Gastroesophageal sphincter (tissue), 3 donors: ENCODE measurements around the gene MEIKIN.

Experiments
- POLR2A ChIP-seq, 2 donors: fragments of 450-650 bp; IDR thresholded peaks; one replicate each; pipeline ENCODE4 v1.6.1; 2017; ENCODE audit warnings: antibody characterized with exemption in 2 of 2, mild to moderate bottlenecking in 2 of 2, moderate library complexity in 1 of 2
- POLR2AphosphoS5 ChIP-seq: sonication (generic); formaldehyde crosslinking; IDR thresholded peaks from one replicate; pipeline ENCODE4 v1.6.1; 2017; ENCODE audit warnings: antibody characterized with exemption
- TF ChIP-seq, protein P1 (sequence below), 4 experiments: fragments of 200-600 bp in 2 of 4; fragments of 450-650 bp in 2 of 4; sonication (generic) in 1 of 4; IDR thresholded peaks; one replicate each; pipeline ENCODE4 v1.5.1; 2017 to 2019; ENCODE audit warnings: antibody characterized with exemption in 4 of 4, mild to moderate bottlenecking in 2 of 4, moderate library complexity in 2 of 4

DNA sequence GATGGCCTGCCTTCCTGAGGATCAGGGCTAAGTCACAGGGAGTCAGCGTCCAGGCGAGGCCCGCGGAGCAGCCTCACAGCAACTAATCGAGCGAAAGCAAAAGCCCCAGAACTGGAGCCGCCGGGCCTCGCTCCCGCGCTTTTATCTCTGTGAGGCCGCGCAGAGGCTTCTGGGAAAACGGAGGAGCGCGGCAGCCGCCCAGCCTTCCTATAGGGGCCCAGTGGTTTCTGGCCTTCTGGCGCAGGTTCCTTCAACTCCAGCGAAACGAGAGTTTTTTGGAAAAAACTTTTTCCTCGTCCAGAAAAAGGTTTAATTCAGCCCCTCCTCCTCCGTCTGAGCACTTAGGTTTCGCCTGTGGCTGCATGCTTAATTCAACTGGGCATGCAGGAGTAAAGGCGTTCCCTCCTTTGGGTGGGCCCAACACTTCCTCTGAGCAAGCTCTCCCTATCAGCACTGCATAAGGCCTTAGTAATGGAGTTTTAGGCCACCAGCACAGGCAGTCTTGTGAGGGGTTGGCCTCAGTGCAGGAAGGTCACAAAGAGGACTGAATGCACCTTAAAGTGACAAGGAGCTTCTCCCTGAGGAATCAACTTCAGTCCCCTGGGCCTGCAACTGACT lies at the start of gene MEIKIN:
- no peak for TF ChIP-seq POLR2A (IDR thresholded peaks at IDR 0.05)
- TF ChIP-seq, protein P1, sequence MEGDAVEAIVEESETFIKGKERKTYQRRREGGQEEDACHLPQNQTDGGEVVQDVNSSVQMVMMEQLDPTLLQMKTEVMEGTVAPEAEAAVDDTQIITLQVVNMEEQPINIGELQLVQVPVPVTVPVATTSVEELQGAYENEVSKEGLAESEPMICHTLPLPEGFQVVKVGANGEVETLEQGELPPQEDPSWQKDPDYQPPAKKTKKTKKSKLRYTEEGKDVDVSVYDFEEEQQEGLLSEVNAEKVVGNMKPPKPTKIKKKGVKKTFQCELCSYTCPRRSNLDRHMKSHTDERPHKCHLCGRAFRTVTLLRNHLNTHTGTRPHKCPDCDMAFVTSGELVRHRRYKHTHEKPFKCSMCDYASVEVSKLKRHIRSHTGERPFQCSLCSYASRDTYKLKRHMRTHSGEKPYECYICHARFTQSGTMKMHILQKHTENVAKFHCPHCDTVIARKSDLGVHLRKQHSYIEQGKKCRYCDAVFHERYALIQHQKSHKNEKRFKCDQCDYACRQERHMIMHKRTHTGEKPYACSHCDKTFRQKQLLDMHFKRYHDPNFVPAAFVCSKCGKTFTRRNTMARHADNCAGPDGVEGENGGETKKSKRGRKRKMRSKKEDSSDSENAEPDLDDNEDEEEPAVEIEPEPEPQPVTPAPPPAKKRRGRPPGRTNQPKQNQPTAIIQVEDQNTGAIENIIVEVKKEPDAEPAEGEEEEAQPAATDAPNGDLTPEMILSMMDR (IDR thresholded peaks at IDR 0.05) = no peak
- no peak for TF ChIP-seq POLR2AphosphoS5
